Osteoblast (primary cell): Measurements from ENCODE around the gene UBA52. TPM values are rescaled to one million over a fixed set of nuclear protein-coding genes. Genes with fewer than 3 reads are reported as not detected.

Experiments
- DNase-seq: peaks from one replicate; pipeline ENCODE4 v3.0.0; 2011; ENCODE audit warnings: low spot score, mixed read lengths; ENCODE audit not compliant: insufficient read length; ENCODE audit errors: missing footprints
- H2AFZ ChIP-seq: 2 replicates; pipeline ENCODE4 v1.6.0; 2011; ENCODE audit warnings: mild to moderate bottlenecking, low read length
- H3K27ac ChIP-seq: 2 replicates; pipeline ENCODE4 v1.5.1; 2011; ENCODE audit warnings: mild to moderate bottlenecking, low read depth, low read length, moderate library complexity
- H3K27me3 ChIP-seq: 2 replicates; pipeline ENCODE4 v1.6.0; 2012; ENCODE audit warnings: mild to moderate bottlenecking, control low read depth, inconsistent platforms, low read length, moderate library complexity; ENCODE audit not compliant: insufficient read depth
- H3K36me3 ChIP-seq: 2 replicates; pipeline ENCODE4 v1.5.1; 2011; ENCODE audit warnings: mild to moderate bottlenecking, low read length, control low read depth, moderate library complexity; ENCODE audit not compliant: insufficient read depth
- H3K4me1 ChIP-seq: 2 replicates; pipeline ENCODE4 v1.5.1; 2011; ENCODE audit warnings: mild to moderate bottlenecking, low read length, control low read depth, moderate library complexity; ENCODE audit not compliant: insufficient read depth
- H3K4me2 ChIP-seq: 2 replicates; pipeline ENCODE4 v1.6.0; 2011; ENCODE audit warnings: mild to moderate bottlenecking, low read length; ENCODE audit not compliant: insufficient read depth
- H3K4me3 ChIP-seq: fragments of 200-600 bp; sonication (generic); 3 replicates; pipeline ENCODE4 v1.5.1; 2012; ENCODE audit warnings: mild to moderate bottlenecking, low read length, inconsistent platforms; ENCODE audit not compliant: insufficient read depth
- H3K79me2 ChIP-seq: 2 replicates; pipeline ENCODE4 v1.6.0; 2012; ENCODE audit warnings: mild to moderate bottlenecking, low read length, control low read depth, inconsistent platforms; ENCODE audit not compliant: insufficient read depth
- H3K9me3 ChIP-seq: 2 replicates; pipeline ENCODE4 v1.5.1; 2011; ENCODE audit warnings: low read depth, low read length, control low read depth
- H4K20me1 ChIP-seq: 2 replicates; pipeline ENCODE4 v1.6.0; 2012; ENCODE audit warnings: mild to moderate bottlenecking, low read length, control low read depth; ENCODE audit not compliant: insufficient read depth
- total RNA-seq: library from RNA; depleted of rRNA; stranded (reverse); fragments of >200 nt; gene quantifications from 2 replicates; pipeline ENCODE4 v1.2.3, GENCODE V29; 2012
- TF ChIP-seq, protein P1 (sequence below): IDR thresholded peaks from 2 replicates; pipeline ENCODE4 v1.5.1; 2011; ENCODE audit warnings: mild to moderate bottlenecking, low read depth, low read length, moderate library complexity; ENCODE audit errors: extremely low read depth

The UBA52 gene
- total RNA-seq, 1 donor: 554 TPM

DNA sequence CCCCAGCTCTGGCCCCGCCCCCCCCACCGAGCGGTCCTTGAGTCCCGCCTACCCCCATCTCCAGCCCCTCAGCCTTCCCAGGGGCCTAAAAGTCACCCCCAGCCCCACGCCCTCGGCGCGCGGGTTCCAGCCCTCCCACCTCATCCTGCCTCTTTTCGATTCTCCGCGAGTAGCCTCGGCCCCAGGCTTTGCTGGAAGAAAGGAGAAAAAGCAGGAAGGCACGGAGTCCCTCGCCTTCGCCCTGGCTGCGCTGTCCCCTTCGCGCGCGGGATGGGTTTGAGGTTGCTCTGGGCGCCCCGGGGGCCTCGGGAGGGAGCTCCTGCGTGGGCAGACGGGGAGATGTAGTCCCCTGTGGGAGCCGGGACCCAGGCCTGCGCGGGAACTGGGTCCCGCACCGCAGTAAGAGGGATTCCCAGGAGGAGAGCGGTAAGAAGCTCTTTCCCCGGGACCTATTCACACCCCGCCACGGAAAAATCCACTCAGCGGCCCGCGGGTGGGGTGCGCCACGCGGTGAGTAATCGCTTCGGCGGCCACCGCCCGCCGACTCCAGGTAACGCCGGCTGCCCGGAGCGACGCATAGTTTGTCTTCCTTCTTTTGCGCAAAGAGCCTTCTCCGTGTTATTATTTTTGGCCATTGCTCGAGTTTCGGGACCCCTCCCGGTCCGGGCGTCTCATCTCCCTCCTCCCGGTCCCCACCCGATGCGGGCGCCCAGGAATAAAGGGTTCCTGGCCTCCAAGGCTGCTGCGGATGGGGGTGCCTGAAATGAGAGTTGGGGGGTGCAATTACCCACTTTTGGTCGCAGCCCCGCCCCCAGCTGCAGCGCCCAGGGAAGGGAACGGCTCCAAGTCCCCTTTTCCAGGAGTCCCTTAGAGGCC is 35.8 kb downstream of the UBA52 start:
- H3K9me3 ChIP-seq: no peaks in the 10 kb centered on the region
- peak overlapping the region; percentile 54 for H3K4me3 ChIP-seq
- no peaks in the 10 kb centered on the region for H3K36me3 ChIP-seq
- TF ChIP-seq, protein P1, sequence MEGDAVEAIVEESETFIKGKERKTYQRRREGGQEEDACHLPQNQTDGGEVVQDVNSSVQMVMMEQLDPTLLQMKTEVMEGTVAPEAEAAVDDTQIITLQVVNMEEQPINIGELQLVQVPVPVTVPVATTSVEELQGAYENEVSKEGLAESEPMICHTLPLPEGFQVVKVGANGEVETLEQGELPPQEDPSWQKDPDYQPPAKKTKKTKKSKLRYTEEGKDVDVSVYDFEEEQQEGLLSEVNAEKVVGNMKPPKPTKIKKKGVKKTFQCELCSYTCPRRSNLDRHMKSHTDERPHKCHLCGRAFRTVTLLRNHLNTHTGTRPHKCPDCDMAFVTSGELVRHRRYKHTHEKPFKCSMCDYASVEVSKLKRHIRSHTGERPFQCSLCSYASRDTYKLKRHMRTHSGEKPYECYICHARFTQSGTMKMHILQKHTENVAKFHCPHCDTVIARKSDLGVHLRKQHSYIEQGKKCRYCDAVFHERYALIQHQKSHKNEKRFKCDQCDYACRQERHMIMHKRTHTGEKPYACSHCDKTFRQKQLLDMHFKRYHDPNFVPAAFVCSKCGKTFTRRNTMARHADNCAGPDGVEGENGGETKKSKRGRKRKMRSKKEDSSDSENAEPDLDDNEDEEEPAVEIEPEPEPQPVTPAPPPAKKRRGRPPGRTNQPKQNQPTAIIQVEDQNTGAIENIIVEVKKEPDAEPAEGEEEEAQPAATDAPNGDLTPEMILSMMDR: no peak
- no peak overlapping the region for H3K27ac ChIP-seq
- peak; percentile 95 for DNase-seq
- H3K4me2 ChIP-seq: peak overlapping the region; percentile 58
- H3K27me3 ChIP-seq: peaks cover 55% of the 10 kb centered on the region
- no peak overlapping the region for H2AFZ ChIP-seq
- no peaks in the 10 kb centered on the region for H3K79me2 ChIP-seq
- peaks cover 5% of the 10 kb centered on the region for H3K4me1 ChIP-seq
- H4K20me1 ChIP-seq: no peaks in the 10 kb centered on the region

DNA sequence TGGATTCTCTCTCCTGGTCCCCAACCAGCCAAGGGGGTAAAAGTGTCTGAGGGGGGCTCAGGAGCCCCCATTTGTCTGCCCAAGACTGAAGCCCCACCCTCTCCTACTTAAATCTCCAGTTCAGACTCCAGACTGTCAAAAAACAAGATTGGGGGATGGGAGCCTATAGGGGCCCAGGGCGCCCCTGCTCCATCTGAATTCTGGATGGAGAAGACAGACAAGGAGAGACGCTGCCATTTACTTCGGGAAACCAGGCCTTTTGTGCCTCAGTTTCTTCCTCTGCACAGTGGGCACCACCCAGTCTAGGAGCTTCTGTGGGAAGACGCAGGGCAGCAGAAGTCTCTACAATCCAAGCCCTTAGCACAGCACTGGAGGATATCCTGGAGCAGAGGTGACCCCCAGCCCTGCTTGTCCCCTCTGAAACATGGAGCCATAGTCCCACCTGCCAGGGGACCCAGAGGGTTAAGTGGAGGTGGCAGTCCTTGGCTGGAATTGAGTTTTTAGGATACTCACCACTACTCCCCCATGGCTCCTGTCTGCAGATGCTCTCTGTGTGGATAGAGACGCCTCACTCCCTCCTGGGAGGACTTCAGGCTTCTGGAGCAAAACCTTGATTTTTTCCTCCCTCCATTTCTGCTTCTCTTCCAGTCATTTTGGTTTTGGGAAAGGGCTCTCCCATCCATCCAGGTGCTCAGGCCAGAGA is 36.6 kb downstream of the UBA52 start:
- no peaks in the 10 kb centered on the region for H3K9me3 ChIP-seq
- H4K20me1 ChIP-seq: no peaks in the 10 kb centered on the region
- DNase-seq: peak; percentile 77
- H3K4me2 ChIP-seq: peak overlapping the region; percentile 58
- no peaks in the 10 kb centered on the region for H3K36me3 ChIP-seq
- H2AFZ ChIP-seq: no peak overlapping the region
- TF ChIP-seq, protein P1: no peak
- peaks cover 6% of the 10 kb centered on the region for H3K4me1 ChIP-seq
- H3K27me3 ChIP-seq: peaks cover 63% of the 10 kb centered on the region
- H3K4me3 ChIP-seq: no peak overlapping the region
- no peak overlapping the region for H3K27ac ChIP-seq
- H3K79me2 ChIP-seq: no peaks in the 10 kb centered on the region

DNA sequence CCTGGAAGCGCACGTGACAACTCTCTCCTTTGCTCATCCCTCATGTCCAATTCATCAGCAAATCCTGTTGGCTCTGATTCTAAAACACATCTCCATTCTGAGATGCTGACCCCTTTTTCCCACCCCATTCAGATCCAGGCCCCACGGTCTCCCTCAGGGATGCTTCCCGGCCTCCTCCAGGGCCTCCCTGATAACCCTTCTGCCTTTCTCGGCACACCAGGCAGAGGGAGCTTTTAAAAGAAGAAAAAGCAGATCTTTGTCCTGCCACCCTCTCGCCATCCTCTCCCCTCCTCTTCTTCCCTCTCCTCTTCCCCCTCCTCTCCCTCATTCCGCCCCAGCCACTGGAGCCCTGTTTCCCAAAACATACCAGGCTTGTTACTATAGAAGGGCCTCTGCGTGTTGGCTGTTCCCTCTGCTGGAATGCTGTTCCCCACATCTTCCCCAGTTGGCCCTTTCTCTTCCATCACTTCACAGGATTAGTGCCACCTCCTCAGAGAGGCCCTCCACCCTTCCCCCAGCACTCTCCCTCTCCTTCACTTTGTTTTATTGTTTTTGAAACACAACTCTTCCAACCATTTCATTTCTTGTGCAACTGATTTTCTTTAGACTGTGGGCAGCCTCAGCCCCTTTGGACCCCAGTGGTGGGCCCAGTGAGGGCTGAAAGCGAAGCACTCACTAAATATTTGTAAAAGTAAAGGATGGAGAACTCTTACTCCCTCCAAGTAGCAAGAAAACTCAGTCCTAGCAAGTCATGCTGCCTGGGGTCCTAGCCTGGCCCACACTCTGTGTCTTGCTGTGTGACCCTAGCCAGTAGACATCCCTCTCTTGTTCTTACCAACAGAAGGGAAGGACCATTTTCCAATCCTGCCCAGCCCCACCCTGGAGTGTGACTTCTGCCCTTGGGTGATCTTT is 37.4 kb downstream of the UBA52 start:
- Histone ChIP-seq H3K79me2 (no peaks in the 10 kb centered on the region), H3K4me2 (no peak overlapping the region), H3K4me1 (peaks cover 6% of the 10 kb centered on the region), H3K36me3 (no peaks in the 10 kb centered on the region), H2AFZ (no peak overlapping the region), H3K27me3 (peaks cover 71% of the 10 kb centered on the region), H3K4me3 (no peak overlapping the region), H4K20me1 (no peaks in the 10 kb centered on the region), H3K27ac (no peak overlapping the region), H3K9me3 (no peaks in the 10 kb centered on the region)
- TF ChIP-seq, protein P1: no peak
- peak; percentile 72 for DNase-seq
